Skin epidermis (tissue), 12 donors: ENCODE results near the gene C12orf75.
A peak's percentile ranks its signal among the peaks of the same experiment; 100 is the strongest.
"Not testable (repeated sequence)": the region's sequence is repeated elsewhere in the genome, so short reads cannot be mapped to it uniquely, and the experiment has no call there.

Experiments
- H3K27ac ChIP-seq, 21 experiments: fragments of 200-600 bp; sonication (generic) in 11 of 21; one replicate each; pipeline ENCODE4 v1.5.0; 2020; ENCODE audit warnings: mild to moderate bottlenecking in 3 of 21, inconsistent platforms in 2 of 21, moderate library complexity in 2 of 21
- H3K4me3 ChIP-seq, 7 experiments: fragments of 200-600 bp; sonication (generic) in 2 of 7; one replicate each; pipeline ENCODE4 v1.5.0; 2020; ENCODE audit warnings: inconsistent platforms in 2 of 7, mild to moderate bottlenecking in 2 of 7, moderate library complexity in 1 of 7

C12orf75 gene

DNA sequence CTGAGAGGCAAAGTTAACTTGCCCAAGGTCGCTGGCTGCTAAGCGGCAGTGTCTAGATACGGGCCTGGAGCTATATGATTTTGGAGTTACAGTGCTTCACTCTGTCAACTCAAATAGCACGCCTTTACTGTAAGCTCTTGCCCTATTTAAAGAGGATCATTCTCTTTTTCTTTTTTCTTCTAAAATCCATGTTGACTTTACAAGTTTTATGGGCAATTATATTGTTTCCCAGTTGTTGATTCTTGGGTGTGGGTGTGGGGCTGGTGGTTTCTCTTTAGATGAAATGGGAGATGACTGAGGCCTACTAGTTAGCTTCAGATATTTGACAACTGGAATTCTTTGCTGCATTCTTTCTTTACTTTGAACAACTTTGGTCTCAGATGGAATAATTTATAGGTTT, 70.7 kb downstream of the C12orf75 start:
- no peak overlapping the region for H3K4me3 ChIP-seq
- H3K27ac ChIP-seq, result no peak overlapping the region

DNA sequence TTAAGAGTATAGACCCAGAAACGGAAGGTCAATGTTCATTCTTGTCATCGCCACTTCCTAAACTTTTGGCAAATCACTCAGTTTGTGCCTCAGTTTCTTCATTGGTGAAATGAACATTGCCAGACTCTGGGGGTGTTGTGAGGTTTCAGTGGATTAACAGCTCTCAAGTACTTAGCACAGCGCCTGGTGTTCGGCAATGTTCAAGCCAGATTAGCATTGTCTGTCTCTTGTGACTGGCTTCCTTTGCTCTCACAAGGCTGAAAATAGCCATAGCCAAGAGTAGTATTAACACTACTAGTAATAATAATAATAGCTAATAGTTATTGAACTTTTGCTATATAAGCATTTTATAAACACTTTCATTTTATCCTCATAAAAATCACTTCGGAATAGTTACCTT, 71.9 kb downstream of the C12orf75 start:
- no peak overlapping the region for H3K27ac ChIP-seq

DNA sequence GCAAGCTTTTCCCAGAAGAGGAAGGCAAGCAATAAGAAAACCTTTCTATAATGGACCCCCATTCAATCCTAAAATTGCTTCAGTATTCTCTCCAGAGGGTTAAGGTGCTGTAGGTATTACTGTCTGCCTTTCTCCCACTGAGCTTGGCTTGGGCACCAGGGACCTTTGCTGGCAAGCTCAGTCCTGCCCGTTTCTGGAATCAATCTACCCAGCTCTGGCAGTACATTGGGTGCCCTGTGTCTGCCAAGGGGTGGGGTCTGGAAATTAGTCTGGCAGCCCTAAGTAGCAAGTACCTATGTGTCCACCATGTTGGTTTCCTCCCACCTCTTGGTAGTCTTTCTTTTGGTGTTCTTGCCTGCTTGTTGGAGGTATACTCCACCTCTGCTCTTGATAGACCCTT, 72.6 kb downstream of the C12orf75 start:
- Histone ChIP-seq H3K4me3 (no peak overlapping the region), H3K27ac (no peak overlapping the region)

More for the DNA sequence above, 71.9 kb downstream of the C12orf75 start:
- no peak overlapping the region for H3K4me3 ChIP-seq

DNA sequence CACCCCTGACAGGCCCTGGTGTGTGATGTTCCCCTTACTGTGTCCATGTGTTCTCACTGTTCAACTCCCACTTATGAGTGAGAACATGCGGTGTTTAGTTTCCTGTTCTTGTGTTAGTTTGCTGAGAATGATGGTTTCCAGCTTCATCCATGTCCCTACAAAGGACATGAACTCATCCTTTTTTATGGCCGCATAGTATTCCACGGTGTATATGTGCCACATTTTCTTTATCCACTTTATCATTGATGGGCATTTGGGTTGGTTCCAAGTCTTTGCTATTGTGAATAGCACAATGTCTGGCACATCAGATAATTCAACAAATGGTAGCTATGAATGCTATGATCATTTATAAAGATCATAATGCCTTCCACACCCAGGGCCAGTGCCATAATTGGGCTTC, 73.6 kb downstream of the C12orf75 start:
- H3K27ac ChIP-seq, H3K4me3 ChIP-seq: not testable (repeated sequence)

DNA sequence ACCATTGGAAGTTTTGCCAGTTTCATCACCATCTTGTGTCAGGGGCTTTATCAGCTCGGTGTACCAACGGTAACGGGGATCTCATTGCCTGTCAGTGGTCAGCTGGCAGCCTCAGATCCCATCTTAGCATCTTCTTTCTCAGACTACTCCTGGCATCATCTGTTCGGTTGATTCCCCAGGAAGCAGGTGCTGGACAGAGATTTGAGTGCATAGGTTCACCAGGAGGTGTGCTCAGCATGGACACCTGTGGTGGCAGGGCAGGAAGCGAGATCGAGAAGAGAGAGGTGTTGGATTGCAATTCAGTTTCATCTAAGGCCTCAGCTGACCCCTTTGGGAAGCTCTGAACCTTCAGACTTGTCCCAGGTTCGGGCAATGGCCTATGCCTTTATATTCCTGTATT, 76.0 kb downstream of the C12orf75 start:
- H3K4me3 ChIP-seq, result no peak overlapping the region
- H3K27ac ChIP-seq, result no peak overlapping the region

DNA sequence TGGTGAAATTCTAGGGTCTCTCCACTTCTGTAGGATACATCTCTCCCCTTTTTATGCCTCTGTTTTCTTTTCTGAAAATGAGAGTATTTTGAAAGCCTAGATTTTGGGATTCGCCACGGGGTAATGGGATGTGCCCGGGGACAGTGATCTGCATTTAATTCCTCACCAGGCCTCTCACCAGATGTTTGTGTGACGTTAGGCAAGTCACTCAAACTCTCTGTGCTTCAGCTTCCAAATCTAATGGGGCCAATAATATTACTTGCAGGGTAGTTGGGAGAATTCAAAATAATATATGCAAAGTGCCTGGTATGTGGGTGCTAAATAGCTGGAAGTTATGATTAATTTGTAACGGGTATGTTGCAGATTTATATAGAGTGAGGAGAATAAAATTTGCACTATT, 78.8 kb downstream of the C12orf75 start:
- Histone ChIP-seq H3K27ac (peak overlapping the region in 1 of 21 experiments; percentile 1), H3K4me3 (no peak overlapping the region)

DNA sequence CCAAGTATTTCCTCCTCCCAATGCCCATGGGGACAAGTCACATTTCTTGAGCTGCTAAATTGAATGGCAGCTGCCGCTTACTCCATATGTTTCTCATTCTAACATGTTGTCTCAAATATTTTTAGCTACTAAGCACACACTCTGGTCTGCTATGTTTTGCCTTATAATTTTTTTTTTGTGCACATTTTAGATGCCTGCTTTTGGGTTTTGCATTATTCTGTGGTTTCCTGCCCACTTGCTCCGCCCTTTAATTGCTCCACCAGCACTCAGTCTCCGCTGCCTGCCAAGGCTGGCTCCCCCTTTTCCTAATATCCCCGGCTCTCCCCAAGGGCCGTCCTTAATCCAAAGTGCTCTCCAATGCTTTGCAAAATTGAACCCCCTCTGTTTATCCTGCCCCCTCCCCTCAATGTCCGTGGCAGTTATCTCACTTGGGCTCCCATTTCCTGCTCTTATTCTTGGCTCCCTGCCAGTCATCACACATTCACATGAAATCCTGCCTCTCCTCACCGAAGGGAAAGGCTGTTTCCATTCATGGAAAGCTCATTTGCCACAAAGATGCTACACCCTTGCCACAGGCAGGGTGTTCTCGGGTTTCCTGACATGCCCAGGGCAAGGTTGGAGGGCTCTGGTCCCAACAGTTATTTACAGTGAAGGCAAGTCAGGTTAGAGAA, 79.4 kb downstream of the C12orf75 start:
- peak overlapping the region in 1 of 21 experiments; percentile 1 for H3K27ac ChIP-seq
- H3K4me3 ChIP-seq, result no peak overlapping the region

DNA sequence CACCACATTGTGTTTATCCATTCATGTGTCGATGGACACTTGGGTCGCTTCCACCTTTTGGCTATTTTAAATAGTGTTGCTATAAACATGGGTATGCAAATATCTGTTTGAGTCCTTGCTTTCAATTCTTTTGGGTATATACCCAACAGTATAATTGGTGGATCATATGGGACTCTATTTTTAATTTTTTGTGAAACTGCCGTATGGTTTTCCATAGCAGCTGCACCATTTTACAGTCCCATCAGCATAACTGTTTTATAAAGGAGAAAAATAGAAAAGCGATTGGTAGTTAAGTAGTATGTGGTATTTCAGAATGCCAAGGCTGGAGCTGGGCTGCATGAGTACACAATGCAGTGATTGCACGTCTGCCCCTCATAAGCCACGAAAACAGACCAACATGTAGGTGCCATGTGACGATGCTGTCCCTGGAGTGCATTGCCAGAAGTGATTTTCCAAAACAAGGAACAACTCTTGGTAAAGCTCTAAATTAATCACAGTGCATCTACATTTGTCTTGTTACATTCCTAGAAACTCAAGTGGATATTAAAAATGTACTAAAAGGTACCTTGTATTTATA, 83.5 kb downstream of the C12orf75 start:
- no peak overlapping the region for H3K4me3 ChIP-seq

DNA sequence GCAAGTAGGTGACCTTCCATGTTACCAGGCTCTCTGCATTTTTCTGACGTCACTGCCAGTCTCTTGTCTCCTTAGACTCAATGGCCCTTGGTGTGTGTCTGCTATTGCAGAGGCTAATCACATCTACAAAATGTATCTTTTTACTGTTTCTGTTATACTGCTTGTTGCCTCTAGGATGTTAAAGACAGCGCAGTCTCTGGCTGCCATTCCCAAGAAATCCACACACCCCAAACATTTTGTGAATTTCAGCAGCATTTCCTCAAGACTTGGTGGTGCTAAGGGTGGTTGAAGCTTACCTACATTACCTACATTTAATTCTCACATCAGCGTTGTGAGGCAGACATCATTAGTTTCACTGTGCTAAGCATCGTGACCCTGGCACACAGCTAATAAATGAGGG, 87.2 kb downstream of the C12orf75 start:
- Histone ChIP-seq H3K4me3 (no peak overlapping the region), H3K27ac (peak overlapping the region in 2 of 21 experiments; percentile 9 to 53)

More for the DNA sequence above, 83.5 kb downstream of the C12orf75 start:
- no peak overlapping the region for H3K27ac ChIP-seq

DNA sequence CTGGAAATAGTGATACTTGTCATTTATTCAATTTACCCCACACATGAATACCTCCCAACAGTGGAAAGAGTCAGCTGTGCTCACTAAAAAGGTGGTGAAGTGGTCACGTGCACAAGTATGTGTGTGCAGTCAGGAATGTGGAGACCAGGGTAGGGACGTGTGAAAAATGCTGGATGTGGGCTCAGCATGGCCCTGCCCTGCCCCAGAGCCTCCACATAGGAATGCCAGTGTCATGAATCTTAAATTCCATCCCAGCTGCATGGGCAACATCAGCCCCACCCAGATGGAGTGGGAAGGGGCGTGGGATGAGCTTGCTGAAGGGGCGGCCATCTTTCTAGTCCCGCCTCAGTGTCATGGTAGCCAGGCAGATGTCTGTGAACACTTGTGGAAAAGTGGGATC, 87.7 kb downstream of the C12orf75 start:
- no peak overlapping the region for H3K4me3 ChIP-seq
- H3K27ac ChIP-seq, result peak overlapping the region in 6 of 21 experiments; percentile 7 to 53 (median 20)

DNA sequence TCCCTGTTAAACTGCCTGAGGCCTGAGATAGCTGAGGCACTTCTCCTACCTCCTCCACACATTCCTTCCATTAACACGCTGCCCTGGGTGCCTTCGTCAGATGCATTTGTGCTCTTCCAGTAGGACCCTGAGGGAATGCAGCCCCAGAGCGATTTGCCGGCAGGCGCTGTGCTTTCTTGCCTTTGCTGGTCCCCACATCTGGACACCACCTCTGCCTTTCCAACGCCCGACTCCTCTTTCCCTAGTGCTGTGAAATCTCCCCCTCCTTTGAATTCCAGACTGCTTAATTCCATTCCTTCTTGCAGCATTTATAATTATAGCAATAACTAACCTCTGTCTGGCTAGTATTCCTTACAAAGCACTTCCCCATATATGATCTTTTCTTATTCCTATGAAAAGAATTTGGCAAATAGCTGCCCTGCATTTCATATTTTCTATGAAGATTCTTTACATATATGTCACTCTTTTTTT, 88.4 kb downstream of the C12orf75 start:
- peak overlapping the region in 6 of 21 experiments; percentile 5 to 53 (median 21) for H3K27ac ChIP-seq

DNA sequence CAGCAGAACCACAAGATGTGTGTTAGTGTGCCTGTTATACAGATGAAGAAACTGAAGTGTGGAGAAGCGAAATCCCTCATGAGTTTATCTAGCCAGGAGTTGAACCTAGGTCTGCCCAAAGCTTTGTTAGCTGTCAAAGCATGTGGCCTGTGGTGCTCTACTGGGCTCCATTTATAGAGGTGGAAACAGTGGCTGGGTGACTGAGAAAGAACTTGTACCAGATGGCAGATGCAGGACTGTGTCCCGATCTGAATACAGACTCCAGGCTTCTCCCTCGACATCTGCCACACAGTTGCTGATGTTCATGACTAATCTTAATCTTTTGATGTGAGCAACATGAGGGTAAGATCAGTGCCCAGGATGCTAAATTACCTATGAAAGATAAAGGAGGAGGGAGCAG, 89.1 kb downstream of the C12orf75 start:
- peak overlapping the region in 1 of 21 experiments; percentile 53 for H3K27ac ChIP-seq
- H3K4me3 ChIP-seq, result no peak overlapping the region

More for the DNA sequence above, 88.4 kb downstream of the C12orf75 start:
- no peak overlapping the region for H3K4me3 ChIP-seq

DNA sequence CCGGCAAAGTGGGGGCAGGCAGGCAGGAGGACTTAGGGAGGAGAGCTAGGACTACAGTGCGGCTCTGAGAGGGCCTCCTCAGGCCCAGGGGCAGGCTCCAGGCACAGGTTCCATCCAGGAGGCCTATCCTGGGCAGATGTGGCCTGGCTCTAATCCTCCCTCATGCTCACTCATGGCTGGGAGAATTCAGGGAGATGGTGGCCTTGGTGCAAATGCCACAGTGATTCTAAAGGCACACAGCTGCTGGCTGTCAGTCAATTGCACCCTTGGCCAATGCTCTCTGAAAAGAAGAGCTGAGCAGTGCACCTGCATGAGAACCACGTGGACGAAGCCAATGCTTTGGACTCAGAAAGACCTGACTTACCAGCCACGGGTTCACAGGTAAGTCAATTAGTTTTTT, 89.6 kb downstream of the C12orf75 start:
- peak overlapping the region in 1 of 21 experiments; percentile 53 for H3K27ac ChIP-seq
- H3K4me3 ChIP-seq, result no peak overlapping the region

DNA sequence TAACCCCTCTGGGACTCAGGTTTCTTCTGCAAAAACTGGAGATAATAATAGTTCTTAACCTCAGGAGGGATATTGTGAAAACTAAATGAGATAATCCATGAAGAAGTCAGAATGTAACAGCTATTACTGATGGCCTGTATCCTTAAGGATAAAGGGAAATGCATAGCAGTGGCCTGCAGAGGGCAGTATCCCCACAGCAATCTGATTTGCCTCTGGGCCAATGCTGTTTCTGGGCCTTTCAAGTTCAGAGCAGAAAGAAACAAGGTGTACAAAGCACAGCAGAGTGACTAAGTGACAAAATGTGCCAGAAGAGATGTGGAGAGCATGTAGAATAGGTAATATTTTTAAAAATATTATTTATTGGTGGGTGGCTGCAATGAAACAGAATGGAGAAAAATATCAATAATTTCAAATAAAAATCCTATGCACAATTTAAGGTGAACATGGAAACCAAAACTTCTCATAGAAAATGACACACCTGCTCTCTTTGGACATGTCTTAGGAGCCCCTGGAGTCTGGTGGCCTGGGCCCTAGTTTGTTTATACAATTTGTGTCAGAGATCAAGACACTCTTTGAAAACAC, 90.3 kb downstream of the C12orf75 start:
- Histone ChIP-seq H3K4me3 (no peak overlapping the region), H3K27ac (peak overlapping the region in 1 of 21 experiments; percentile 32)
